SU-DHL-6 (cell line): ENCODE measurements around the gene FIGLA.

Experiments used
- H2AFZ ChIP-seq: fragments of 200-600 bp; sonication (generic); 2 replicates; pipeline ENCODE4 v1.6.1; 2014; ENCODE audit warnings: low read depth, mild to moderate bottlenecking, moderate library complexity, mixed read lengths, antibody characterized with exemption, low read length; ENCODE audit not compliant: severe bottlenecking
- H3F3A ChIP-seq: fragments of 200-600 bp; shearing (Covaris generic); 2 replicates; pipeline ENCODE4 v1.6.0; 2016; ENCODE audit warnings: antibody characterized with exemption, mild to moderate bottlenecking; ENCODE audit not compliant: insufficient read depth
- H3K27ac ChIP-seq: fragments of 200-600 bp; sonication (generic); 2 replicates; pipeline ENCODE4 v1.5.1; 2016; ENCODE audit warnings: low read depth, mild to moderate bottlenecking, low read length, moderate library complexity, mixed read lengths
- H3K27me3 ChIP-seq: fragments of 200-600 bp; sonication (generic), shearing (Covaris generic); 2 replicates; pipeline ENCODE4 v1.6.0; 2014; ENCODE audit warnings: mild to moderate bottlenecking, low read length
- H3K36me3 ChIP-seq: fragments of 200-600 bp; sonication (generic); 2 replicates; pipeline ENCODE4 v1.6.1; 2014; ENCODE audit warnings: mild to moderate bottlenecking, low read length, mixed read lengths
- H3K4me2 ChIP-seq: fragments of 300-600, 200-600 bp; shearing (Covaris generic), sonication (generic); 2 replicates; pipeline ENCODE4 v1.6.0; 2014; ENCODE audit warnings: low read length, low read depth, mild to moderate bottlenecking; ENCODE audit not compliant: poor library complexity, severe bottlenecking
- H3K4me3 ChIP-seq: fragments of 200-600 bp; sonication (generic); 2 replicates; pipeline ENCODE4 v1.5.1; 2014; ENCODE audit warnings: antibody characterized with exemption, low read length, mild to moderate bottlenecking, mixed read lengths; ENCODE audit not compliant: insufficient read depth, poor library complexity, severe bottlenecking
- H3K79me2 ChIP-seq: fragments of 200-600 bp; sonication (generic); 2 replicates; pipeline ENCODE4 v1.6.1; 2014; ENCODE audit warnings: mild to moderate bottlenecking, low read length, moderate library complexity; ENCODE audit not compliant: insufficient read depth
- H3K9ac ChIP-seq: fragments of 200-600 bp; sonication (generic); 2 replicates; pipeline ENCODE4 v1.7.0; 2014; ENCODE audit warnings: mild to moderate bottlenecking, low read length
- H3K9me2 ChIP-seq: fragments of 200-600 bp; sonication (generic); replicated peaks from 2 replicates; pipeline ENCODE4 v1.6.1; 2014; ENCODE audit warnings: low read length; ENCODE audit not compliant: insufficient read depth
- H3K9me3 ChIP-seq: fragments of 200-600 bp; sonication (generic); 2 replicates; pipeline ENCODE4 v1.6.1; 2014; ENCODE audit warnings: low read length, mixed read lengths; ENCODE audit not compliant: insufficient read depth
- H4K20me1 ChIP-seq: fragments of 200-600 bp; sonication (generic); 2 replicates; pipeline ENCODE4 v1.6.1; 2014; ENCODE audit warnings: low read depth, mild to moderate bottlenecking, antibody characterized with exemption, low read length, moderate library complexity, mixed read lengths
- EZH2phosphoT487 ChIP-seq: fragments of 200-600 bp; sonication (generic), shearing (Covaris generic); conservative IDR thresholded peaks from 2 replicates; pipeline ENCODE4 v1.6.1; 2018; ENCODE audit warnings: mild to moderate bottlenecking, antibody characterized with exemption, low read length, moderate library complexity, mixed read lengths
- TF ChIP-seq, protein P1 (sequence below): fragments of 200-600 bp; sonication (generic); IDR thresholded peaks from one replicate; pipeline ENCODE4 v1.5.1; 2017; ENCODE audit warnings: antibody characterized with exemption, mild to moderate bottlenecking, low read length, moderate library complexity; ENCODE audit not compliant: insufficient read depth, poor library complexity, severe bottlenecking

The FIGLA gene

DNA sequence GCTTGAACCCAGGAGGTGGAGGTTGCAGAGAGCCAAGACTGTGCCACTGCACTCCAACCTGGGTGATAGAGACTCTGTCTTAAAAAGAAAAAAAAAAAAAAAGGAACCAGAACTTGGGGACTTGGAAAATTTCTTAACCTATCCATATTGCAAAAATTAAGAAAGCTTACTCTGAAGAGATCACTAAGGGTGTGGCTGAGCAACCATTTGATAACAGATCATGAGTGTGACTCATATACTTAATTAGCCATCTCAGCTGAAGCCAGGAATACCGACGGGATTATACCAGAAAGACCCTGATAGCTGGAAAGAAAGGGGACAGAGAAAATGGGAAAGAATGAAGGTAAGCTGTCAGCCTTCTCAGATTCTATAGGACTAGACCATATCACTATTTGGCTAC is 15.3 kb downstream of the FIGLA start:
- no peaks in the 10 kb centered on the region for H3K27me3 ChIP-seq
- TF ChIP-seq EZH2phosphoT487, result no peak
- no peaks in the 10 kb centered on the region for H3F3A ChIP-seq
- H3K9ac ChIP-seq, result no peak overlapping the region
- no peak overlapping the region for H3K4me2 ChIP-seq
- H3K27ac ChIP-seq, result no peak overlapping the region
- H3K36me3 ChIP-seq, result no peaks in the 10 kb centered on the region
- no peaks in the 10 kb centered on the region for H4K20me1 ChIP-seq
- no peak overlapping the region for H3K4me3 ChIP-seq
- no peaks in the 10 kb centered on the region for H3K9me2 ChIP-seq
- H3K9me3 ChIP-seq, result no peaks in the 10 kb centered on the region
- H3K79me2 ChIP-seq, result no peaks in the 10 kb centered on the region
- no peak overlapping the region for H2AFZ ChIP-seq

DNA sequence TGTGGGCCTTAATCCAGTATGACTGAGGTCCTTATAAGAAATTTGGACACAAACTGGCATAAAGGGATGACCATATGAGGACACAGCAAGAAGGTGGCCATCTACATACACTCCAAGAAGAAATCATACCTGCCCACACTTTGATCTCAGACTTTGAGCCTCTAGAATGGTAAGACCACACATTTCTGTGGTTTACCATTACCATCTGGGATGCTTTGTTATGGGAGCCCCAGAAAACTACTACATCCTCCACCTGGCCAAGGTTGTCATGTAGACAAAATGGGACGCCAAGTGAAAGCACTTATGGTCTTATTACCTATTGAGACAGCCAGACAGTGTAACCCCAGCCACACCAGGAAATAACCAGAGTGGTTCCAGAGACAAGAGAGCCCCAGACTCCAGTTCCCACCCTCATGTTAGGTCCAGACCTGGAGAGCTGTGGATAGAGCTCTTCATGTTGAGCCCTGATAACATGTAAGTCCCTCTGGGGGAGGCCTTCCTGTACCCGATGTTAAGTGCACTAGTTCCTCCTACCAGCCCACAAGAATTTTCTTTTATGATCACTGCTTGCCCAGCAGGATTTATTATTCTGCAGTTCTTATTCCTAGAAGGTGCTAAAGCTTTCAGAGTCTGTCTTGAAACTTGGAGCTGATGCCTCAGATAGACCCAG is 17.8 kb downstream of the FIGLA start:
- no peaks in the 10 kb centered on the region for H3K36me3 ChIP-seq

GRCh38 chr2:70771446-70771845 is 19.0 kb downstream of the FIGLA start:
- no peak overlapping the region for H2AFZ ChIP-seq
- H3K9me3 ChIP-seq, result no peaks in the 10 kb centered on the region
- no peak overlapping the region for H3K9ac ChIP-seq
- H3K27ac ChIP-seq, result no peak overlapping the region
- no peaks in the 10 kb centered on the region for H4K20me1 ChIP-seq
- no peaks in the 10 kb centered on the region for H3F3A ChIP-seq
- TF ChIP-seq, protein P1, sequence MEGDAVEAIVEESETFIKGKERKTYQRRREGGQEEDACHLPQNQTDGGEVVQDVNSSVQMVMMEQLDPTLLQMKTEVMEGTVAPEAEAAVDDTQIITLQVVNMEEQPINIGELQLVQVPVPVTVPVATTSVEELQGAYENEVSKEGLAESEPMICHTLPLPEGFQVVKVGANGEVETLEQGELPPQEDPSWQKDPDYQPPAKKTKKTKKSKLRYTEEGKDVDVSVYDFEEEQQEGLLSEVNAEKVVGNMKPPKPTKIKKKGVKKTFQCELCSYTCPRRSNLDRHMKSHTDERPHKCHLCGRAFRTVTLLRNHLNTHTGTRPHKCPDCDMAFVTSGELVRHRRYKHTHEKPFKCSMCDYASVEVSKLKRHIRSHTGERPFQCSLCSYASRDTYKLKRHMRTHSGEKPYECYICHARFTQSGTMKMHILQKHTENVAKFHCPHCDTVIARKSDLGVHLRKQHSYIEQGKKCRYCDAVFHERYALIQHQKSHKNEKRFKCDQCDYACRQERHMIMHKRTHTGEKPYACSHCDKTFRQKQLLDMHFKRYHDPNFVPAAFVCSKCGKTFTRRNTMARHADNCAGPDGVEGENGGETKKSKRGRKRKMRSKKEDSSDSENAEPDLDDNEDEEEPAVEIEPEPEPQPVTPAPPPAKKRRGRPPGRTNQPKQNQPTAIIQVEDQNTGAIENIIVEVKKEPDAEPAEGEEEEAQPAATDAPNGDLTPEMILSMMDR, result no peak
- TF ChIP-seq EZH2phosphoT487, result no peak
- no peaks in the 10 kb centered on the region for H3K27me3 ChIP-seq
- H3K9me2 ChIP-seq, result no peaks in the 10 kb centered on the region
- H3K79me2 ChIP-seq, result no peaks in the 10 kb centered on the region
- no peak overlapping the region for H3K4me2 ChIP-seq
- no peaks in the 10 kb centered on the region for H3K36me3 ChIP-seq
- no peak overlapping the region for H3K4me3 ChIP-seq

More for the DNA sequence above, 17.8 kb downstream of the FIGLA start:
- Histone ChIP-seq H3K27ac (no peak overlapping the region), H3K79me2 (no peaks in the 10 kb centered on the region), H2AFZ (no peak overlapping the region), H3K9ac (no peak overlapping the region), H3K4me2 (no peak overlapping the region), H3K9me3 (no peaks in the 10 kb centered on the region), H4K20me1 (no peaks in the 10 kb centered on the region), H3K27me3 (no peaks in the 10 kb centered on the region), H3F3A (no peaks in the 10 kb centered on the region), H3K9me2 (no peaks in the 10 kb centered on the region), H3K4me3 (no peak overlapping the region)
- no peak for TF ChIP-seq EZH2phosphoT487
- TF ChIP-seq, protein P1, result no peak

DNA sequence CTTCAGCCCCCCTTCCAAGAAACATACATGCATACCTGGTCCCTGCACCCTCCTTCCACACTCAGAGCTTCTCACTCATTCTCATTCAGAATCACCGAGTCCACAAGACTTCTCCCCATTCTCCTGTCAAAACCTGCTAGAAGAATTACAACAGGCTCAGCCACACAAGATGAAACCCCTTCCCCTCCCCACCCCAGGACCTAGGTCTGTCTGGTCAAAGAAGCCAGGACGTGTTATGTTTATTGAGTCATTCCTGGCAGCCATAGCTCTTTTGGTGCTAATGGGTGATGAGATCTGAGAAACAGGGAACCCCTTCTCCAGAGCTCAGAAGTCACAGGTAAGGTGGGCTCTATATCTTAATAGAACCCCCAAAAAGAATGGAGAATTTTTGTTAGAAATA is 21.0 kb downstream of the FIGLA start:
- H4K20me1 ChIP-seq, result no peaks in the 10 kb centered on the region
- H3F3A ChIP-seq, result no peaks in the 10 kb centered on the region; the same call in 1 of the 2 replicates
- no peak overlapping the region for H3K4me3 ChIP-seq
- H2AFZ ChIP-seq, result no peak overlapping the region
- H3K9me3 ChIP-seq, result no peaks in the 10 kb centered on the region
- TF ChIP-seq EZH2phosphoT487, result no peak
- TF ChIP-seq, protein P1, result no peak
- H3K4me2 ChIP-seq, result no peak overlapping the region
- no peak overlapping the region for H3K9ac ChIP-seq
- H3K79me2 ChIP-seq, result no peaks in the 10 kb centered on the region
- H3K9me2 ChIP-seq, result no peaks in the 10 kb centered on the region
- H3K27me3 ChIP-seq, result no peaks in the 10 kb centered on the region
- H3K36me3 ChIP-seq, result no peaks in the 10 kb centered on the region
- no peak overlapping the region for H3K27ac ChIP-seq
